K562 (cell line): Measurements from ENCODE around the gene CIAO2B. TPM values are rescaled to one million over a fixed set of nuclear protein-coding genes. Genes with fewer than 3 reads are reported as not detected.

Experiments
- ATAC-seq: fragments of 200-7000 bp; cut with Tn5 transposase; 3 replicates; pipeline ENCODE4 v1.9.1; 2020; ENCODE audit warnings: moderate library complexity
- BruUV-seq: library from RNA; stranded (reverse); fragments of 400-500 nt; replicated peaks from 2 replicates; lab custom pipeline; 2021; lab: Mats Ljungman, UMichigan
- CTCF ChIA-PET: fragments of 300-600 bp; formaldehyde crosslinking; extraction: SDS; loops from one replicate; lab custom pipeline; 2021; ENCODE audit warnings: low intra/inter-chr PET ratio; lab: Yijun Ruan, JAX
- POLR2A ChIA-PET: fragments of 300-600, 350-650 bp; sonication (Branson Sonifier 250); formaldehyde crosslinking; extraction: SDS; loops from one replicate; lab custom pipeline; 2021; ENCODE audit warnings: antibody characterized with exemption, inconsistent platforms; lab: Yijun Ruan, JAX
- DNase-seq, 4 experiments: peaks; one replicate each; pipeline versions ENCODE4 v3.0.0 to v3.0.0-alpha.2; 2011 to 2018; ENCODE audit warnings: low spot score in 3 of 4, mixed read lengths in 3 of 4; ENCODE audit errors: extremely low read depth in 1 of 4
- FAIRE-seq: peaks from 2 replicates; lab custom pipeline; 2011; peaks lifted over from hg19 to GRCh38; lab: Jason Lieb, UNC
- H2AFZ ChIP-seq: 2 replicates; pipeline ENCODE4 v1.6.0; 2011; ENCODE audit warnings: low read depth, low read length, control low read depth, inconsistent platforms
- H3K27ac ChIP-seq: fragments of 200-600 bp; 3 replicates; pipeline ENCODE4 v1.8.0; 2011; ENCODE audit warnings: low read depth, mild to moderate bottlenecking, control low read depth, inconsistent platforms, low read length, moderate library complexity, mixed read lengths; ENCODE audit errors: extremely low read depth
- H3K27me3 ChIP-seq, 2 experiments: fragments of 300-600 bp in 1 of 2; 2 replicates in 1 of 2; 3 replicates in 1 of 2; pipeline versions ENCODE4 v1.6.0 to v1.8.0; 2011; ENCODE audit warnings: inconsistent platforms in 2 of 2, low read length in 2 of 2, mild to moderate bottlenecking in 1 of 2, mixed read lengths in 1 of 2, moderate library complexity in 1 of 2; ENCODE audit not compliant: control insufficient read depth in 2 of 2, insufficient read depth in 2 of 2
- H3K36me3 ChIP-seq: fragments of 300-600 bp; 3 replicates; pipeline ENCODE4 v1.8.0; 2011; ENCODE audit warnings: mild to moderate bottlenecking, low read length, inconsistent platforms; ENCODE audit not compliant: control insufficient read depth, insufficient read depth
- H3K4me1 ChIP-seq, 2 experiments: fragments of 200-600 bp in 1 of 2; replicated peaks in 1 of 2; 2 replicates in 1 of 2; 3 replicates in 1 of 2; pipeline versions ENCODE4 v1.5.1 to v1.8.0; 2011; ENCODE audit warnings: inconsistent platforms in 2 of 2, low read length in 2 of 2, mild to moderate bottlenecking in 1 of 2, mixed read lengths in 1 of 2, moderate library complexity in 1 of 2; ENCODE audit not compliant: control insufficient read depth in 2 of 2, insufficient read depth in 2 of 2
- H3K4me2 ChIP-seq: 2 replicates; pipeline ENCODE4 v1.6.1; 2011; ENCODE audit warnings: low read length, control low read depth, inconsistent platforms, mixed read lengths; ENCODE audit not compliant: insufficient read depth
- H3K4me3 ChIP-seq: fragments of 200-600 bp; sonication (generic), shearing (Covaris generic); 2 replicates; pipeline ENCODE4 v1.5.1; 2016; ENCODE audit warnings: control low read depth, inconsistent platforms
- H3K79me2 ChIP-seq: fragments of 200-600 bp; 3 replicates; pipeline ENCODE4 v1.8.0; 2011; ENCODE audit warnings: low read length, inconsistent platforms; ENCODE audit not compliant: control insufficient read depth, insufficient read depth
- H3K9ac ChIP-seq, 2 experiments: 2 replicates each; pipeline versions ENCODE4 v1.6.0 to v1.6.1; 2011; ENCODE audit warnings: low read depth in 2 of 2, low read length in 2 of 2, control low read depth in 1 of 2, inconsistent platforms in 1 of 2, mild to moderate bottlenecking in 1 of 2, mixed read lengths in 1 of 2; ENCODE audit not compliant: insufficient read depth in 1 of 2
- H3K9me1 ChIP-seq: one replicate; pipeline ENCODE4 v1.6.0; 2011; ENCODE audit warnings: inconsistent platforms, mild to moderate bottlenecking, low read length, moderate library complexity; ENCODE audit not compliant: control insufficient read depth, insufficient read depth
- H3K9me3 ChIP-seq: replicated peaks from 2 replicates; pipeline ENCODE4 v1.5.1; 2011; ENCODE audit warnings: low read depth, low read length, inconsistent platforms; ENCODE audit not compliant: control insufficient read depth, insufficient read depth
- H4K20me1 ChIP-seq: replicated peaks from 2 replicates; pipeline ENCODE4 v1.6.1; 2011; ENCODE audit warnings: low read length, inconsistent platforms, mixed read lengths; ENCODE audit not compliant: control insufficient read depth, insufficient read depth
- ARID2 ChIP-seq: fragments of 450-650 bp; IDR thresholded peaks from 2 replicates; pipeline ENCODE4 v1.6.1; 2017; ENCODE audit warnings: antibody characterized with exemption, mild to moderate bottlenecking
- FOXA3 ChIP-seq, 2 experiments: fragments of 450-650 bp in 1 of 2; sonication (generic) in 1 of 2; formaldehyde crosslinking; IDR thresholded peaks in 1 of 2; conservative IDR thresholded peaks in 1 of 2; 2 replicates each; pipeline versions ENCODE4 v1.4.0 to v1.8.0; 2020 to 2022; ENCODE audit warnings: mild to moderate bottlenecking in 2 of 2, missing genetic modification reagents in 1 of 2
- IFI16 ChIP-seq: fragments of 250-450 bp; sonication (Bioruptor Pico); IDR thresholded peaks from 2 replicates; pipeline ENCODE4 v2.1.2; 2022; ENCODE audit warnings: mild to moderate bottlenecking, inconsistent platforms
- MEF2D ChIP-seq: conservative IDR thresholded peaks from 2 replicates; pipeline ENCODE4 v1.6.1; 2016; ENCODE audit warnings: low read depth, missing genetic modification characterization, missing compliant biosample characterization
- MYBL2 ChIP-seq, 2 experiments: fragments of 450-650 bp in 1 of 2; sonication (generic) in 1 of 2; formaldehyde crosslinking in 1 of 2; IDR thresholded peaks; 2 replicates each; pipeline versions ENCODE4 v1.6.1 to v1.8.1; 2017 to 2022; ENCODE audit warnings: borderline replicate concordance in 1 of 2, inconsistent platforms in 1 of 2, low read depth in 1 of 2, mild to moderate bottlenecking in 1 of 2, missing genetic modification reagents in 1 of 2, moderate library complexity in 1 of 2
- NFXL1 ChIP-seq: fragments of 450-650 bp; formaldehyde crosslinking; IDR thresholded peaks from 2 replicates; pipeline ENCODE4 v1.4.0; 2021; ENCODE audit warnings: mild to moderate bottlenecking
- NR2C2 ChIP-seq, 2 experiments: fragments of 200-800 bp in 1 of 2; sonication (Bioruptor generic) in 1 of 2; sonication (generic) in 1 of 2; formaldehyde crosslinking in 1 of 2; IDR thresholded peaks; 2 replicates each; pipeline versions ENCODE4 v1.6.1 to v1.8.0; 2016 to 2022; ENCODE audit warnings: mild to moderate bottlenecking in 1 of 2, missing compliant biosample characterization in 1 of 2, missing genetic modification characterization in 1 of 2, missing genetic modification reagents in 1 of 2
- NR4A1 ChIP-seq, 2 experiments: fragments of 250-450 bp in 1 of 2; fragments of 450-650 bp in 1 of 2; sonication (Bioruptor Pico) in 1 of 2; IDR thresholded peaks; 2 replicates each; pipeline versions ENCODE4 v1.4.0 to v1.6.1; 2016 to 2020; ENCODE audit warnings: mild to moderate bottlenecking in 2 of 2, missing compliant biosample characterization in 1 of 2, missing genetic modification characterization in 1 of 2, moderate library complexity in 1 of 2
- ZNF354B ChIP-seq: fragments of 250-450 bp; sonication (Bioruptor Pico); IDR thresholded peaks from 2 replicates; pipeline ENCODE4 v1.4.0; 2020
- ZNF384 ChIP-seq: IDR thresholded peaks from 2 replicates; pipeline ENCODE4 v1.6.1; 2012; ENCODE audit warnings: low read depth, low read length, improper control_type of control experiment
- WGBS: fragments of 100-300 bp; shearing (Covaris generic); methylation state at CpG from one replicate; pipeline ENCODE4 v1.1.6; 2016; ENCODE audit warnings: low coverage, mixed read lengths; ENCODE audit not compliant: insufficient coverage; ENCODE audit errors: missing lambda C conversion rate; 5-methylcytosine and 5-hydroxymethylcytosine counted together
- in situ Hi-C: fragments of 300-500 bp; cut with MboI; formaldehyde crosslinking; loops from 4 replicates; pipeline ENCODE4 v1.15.0; 2018; ENCODE audit warnings: inconsistent platforms, mixed read lengths
- intact Hi-C: fragments of 100-400 bp; cut with micrococcal nuclease; formaldehyde crosslinking; loops from 2 replicates; pipeline ENCODE4 v1.14.2; 2022
- polyA plus RNA-seq, 8 experiments: library from polyadenylated mRNA; depleted of rRNA in 4 of 8; stranded (reverse) in 5 of 8; unstranded in 3 of 8; fragments of >200 nt; fragmentation: Nextera tagmentation in 2 of 8; fragmentation: Illumina TruSeq in 1 of 8; extraction: Ambion mirVana in 2 of 8; extraction: Trizol in 1 of 8; gene quantifications; 2 replicates each; pipeline versions ENCODE4 v1.2.1 to v1.2.3, GENCODE V29; 2011 to 2014; ENCODE audit warnings: inconsistent platforms in 1 of 8, missing spikeins in 1 of 8
- total RNA-seq, 7 experiments: library from RNA; depleted of rRNA in 6 of 7; stranded (reverse); fragments of >200 nt in 6 of 7; fragmentation: Illumina TruSeq in 2 of 7; extraction: Trizol in 2 of 7; gene quantifications; 2 replicates each; pipeline versions ENCODE4 v1.2.1 to v1.2.3, GENCODE V29; 2011 to 2021; ENCODE audit warnings: low replicate concordance in 1 of 7
- TF ChIP-seq, protein P1 (sequence below): fragments of 250-450 bp; sonication (Bioruptor Pico); IDR thresholded peaks from 2 replicates; pipeline ENCODE4 v1.8.0; 2022; ENCODE audit warnings: moderate library complexity, mild to moderate bottlenecking, inconsistent platforms
- TF ChIP-seq, protein P2 (sequence below): fragments of 450-650 bp; IDR thresholded peaks from one replicate; pipeline ENCODE4 v1.6.1; 2018; ENCODE audit warnings: mild to moderate bottlenecking, moderate library complexity; ENCODE audit not compliant: partially characterized antibody
- TF ChIP-seq, protein P3 (sequence below): fragments of 150-350 bp; conservative IDR thresholded peaks from 2 replicates; pipeline ENCODE4 v1.6.1; 2014; ENCODE audit warnings: low read length

The CIAO2B gene
- total and polyA plus RNA-seq, 9 of the 15 experiments (the other 6 are each of a cell fraction or from before 2014, with no cell fraction given) = 86.8 to 182 (median 113) TPM

DNA sequence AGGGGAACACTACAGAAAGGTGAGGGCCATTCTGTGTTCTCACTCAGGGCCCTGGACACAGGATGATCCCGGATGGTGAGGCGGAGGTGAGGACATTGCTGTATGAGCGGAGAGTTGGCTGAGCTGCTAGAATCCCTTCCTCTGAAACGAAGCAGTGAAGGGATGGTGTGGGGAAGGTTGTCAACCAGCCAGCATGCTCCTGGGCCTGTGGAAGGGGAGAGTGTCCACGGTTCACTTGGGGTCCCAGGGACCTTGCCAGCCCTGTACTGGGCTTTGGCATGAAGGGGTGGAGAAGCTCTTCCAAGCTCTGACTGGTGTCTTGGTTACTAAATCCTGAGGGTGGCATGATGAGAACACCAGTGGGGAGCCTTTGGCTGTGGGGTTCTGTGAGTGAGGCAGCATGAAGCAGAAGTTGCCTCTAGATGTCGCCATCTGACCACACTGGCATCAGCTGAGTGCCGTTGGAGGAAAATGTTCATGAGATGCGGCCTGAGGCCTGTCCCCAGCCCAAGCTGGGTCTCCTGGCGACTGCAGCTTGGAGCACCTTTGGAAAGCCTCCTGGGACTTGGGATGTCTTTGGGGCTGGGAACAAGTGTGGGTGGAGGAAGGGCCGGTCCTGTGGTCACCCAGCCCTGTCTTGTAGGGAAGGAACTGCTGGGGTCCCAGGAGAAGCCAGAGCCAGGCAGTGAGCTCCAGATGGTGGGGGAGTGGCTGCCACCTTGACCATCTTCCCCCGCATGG lies 39.1 kb downstream of the CIAO2B start:
- Histone ChIP-seq H3K4me2 (no peak overlapping the region), H3K27me3 (no peaks in the 10 kb centered on the region), H4K20me1 (no peaks in the 10 kb centered on the region), H3K79me2 (no peaks in the 10 kb centered on the region), H3K4me3 (no peak overlapping the region), H3K27ac (no peak overlapping the region), H3K36me3 (peaks cover 10% of the 10 kb centered on the region; the same call in 1 of the 3 replicates), H3K9ac (peak overlapping the region in 1 of 2 experiments; percentile 75; a peak in 2 of 4 replicates), H2AFZ (peak overlapping the region; percentile 38; the same call in 1 of the 2 replicates), H3K9me3 (no peaks in the 10 kb centered on the region), H3K9me1 (no peaks in the 10 kb centered on the region), H3K4me1 (peaks cover 14 to 23% of the 10 kb centered on the region in 2 experiments)
- peak; percentile 87 for ATAC-seq
- CTCF ChIA-PET = interaction anchor here (0.6 to 4.3 kb wide), 6 partner anchors 30 to 84 kb away, joined by 3 to 41 read pairs (median 4); partner anchors contain the start of genes CES2 and RRAD
- FAIRE-seq = peak; percentile 94
- intact Hi-C loops (loop anchor here (1.0 to 5.0 kb wide), 3 partner anchors 33 to 122 kb away; no protein-coding TSS in a partner anchor), in situ Hi-C loops (loop anchor here (5.0 kb wide), 1 partner anchor 37 kb away; the partner anchor contains the start of gene CIAO2B)
- BruUV-seq = no TSS peak
- DNase-seq = peak; percentile 57 to 88 (median 64)
- WGBS = 11% methylated on average over 10 of the region's 11 CpGs
- POLR2A ChIA-PET = interaction anchor here (0.6 to 3.0 kb wide), 4 partner anchors 15 to 281 kb away, joined by 3 to 15 read pairs (median 3); partner anchors contain the start of gene PDP2
- no peak for TF ChIP-seq FOXA3 (CRISPR knock-in tag; conservative IDR thresholded peaks at IDR 0.05 in 1 of 2, IDR thresholded peaks at IDR 0.05 in 1 of 2)
- no peak for TF ChIP-seq IFI16 (CRISPR knock-in tag)
- TF ChIP-seq MYBL2 (IDR thresholded peaks at IDR 0.05; ENCODE audit: low read depth) = no peak
- no peak for TF ChIP-seq MYBL2 (CRISPR knock-in tag; IDR thresholded peaks at IDR 0.05; ENCODE audit: borderline replicate concordance)
- TF ChIP-seq MEF2D (tag) = no peak
- no peak for TF ChIP-seq NFXL1
- TF ChIP-seq, protein P1, sequence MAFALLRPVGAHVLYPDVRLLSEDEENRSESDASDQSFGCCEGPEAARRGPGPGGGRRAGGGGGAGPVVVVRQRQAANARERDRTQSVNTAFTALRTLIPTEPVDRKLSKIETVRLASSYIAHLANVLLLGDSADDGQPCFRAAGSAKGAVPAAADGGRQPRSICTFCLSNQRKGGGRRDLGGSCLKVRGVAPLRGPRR (CRISPR knock-in tag) = no peak
- no peak for TF ChIP-seq NR2C2 (CRISPR knock-in tag; IDR thresholded peaks at IDR 0.05)
- TF ChIP-seq NR2C2 (tag; IDR thresholded peaks at IDR 0.05) = no peak
- no peak for TF ChIP-seq ZNF354B
- TF ChIP-seq ARID2 = peak; percentile 91
- no peak for TF ChIP-seq NR4A1 (CRISPR knock-in tag; IDR thresholded peaks at IDR 0.05)
- no peak for TF ChIP-seq NR4A1 (tag; IDR thresholded peaks at IDR 0.05)
- TF ChIP-seq ZNF384 = 0 out of 2 replicates have a peak, but pooled peaks have one; percentile 15
- TF ChIP-seq, protein P2, sequence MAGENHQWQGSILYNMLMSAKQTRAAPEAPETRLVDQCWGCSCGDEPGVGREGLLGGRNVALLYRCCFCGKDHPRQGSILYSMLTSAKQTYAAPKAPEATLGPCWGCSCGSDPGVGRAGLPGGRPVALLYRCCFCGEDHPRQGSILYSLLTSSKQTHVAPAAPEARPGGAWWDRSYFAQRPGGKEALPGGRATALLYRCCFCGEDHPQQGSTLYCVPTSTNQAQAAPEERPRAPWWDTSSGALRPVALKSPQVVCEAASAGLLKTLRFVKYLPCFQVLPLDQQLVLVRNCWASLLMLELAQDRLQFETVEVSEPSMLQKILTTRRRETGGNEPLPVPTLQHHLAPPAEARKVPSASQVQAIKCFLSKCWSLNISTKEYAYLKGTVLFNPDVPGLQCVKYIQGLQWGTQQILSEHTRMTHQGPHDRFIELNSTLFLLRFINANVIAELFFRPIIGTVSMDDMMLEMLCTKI = no peak
- TF ChIP-seq, protein P3, sequence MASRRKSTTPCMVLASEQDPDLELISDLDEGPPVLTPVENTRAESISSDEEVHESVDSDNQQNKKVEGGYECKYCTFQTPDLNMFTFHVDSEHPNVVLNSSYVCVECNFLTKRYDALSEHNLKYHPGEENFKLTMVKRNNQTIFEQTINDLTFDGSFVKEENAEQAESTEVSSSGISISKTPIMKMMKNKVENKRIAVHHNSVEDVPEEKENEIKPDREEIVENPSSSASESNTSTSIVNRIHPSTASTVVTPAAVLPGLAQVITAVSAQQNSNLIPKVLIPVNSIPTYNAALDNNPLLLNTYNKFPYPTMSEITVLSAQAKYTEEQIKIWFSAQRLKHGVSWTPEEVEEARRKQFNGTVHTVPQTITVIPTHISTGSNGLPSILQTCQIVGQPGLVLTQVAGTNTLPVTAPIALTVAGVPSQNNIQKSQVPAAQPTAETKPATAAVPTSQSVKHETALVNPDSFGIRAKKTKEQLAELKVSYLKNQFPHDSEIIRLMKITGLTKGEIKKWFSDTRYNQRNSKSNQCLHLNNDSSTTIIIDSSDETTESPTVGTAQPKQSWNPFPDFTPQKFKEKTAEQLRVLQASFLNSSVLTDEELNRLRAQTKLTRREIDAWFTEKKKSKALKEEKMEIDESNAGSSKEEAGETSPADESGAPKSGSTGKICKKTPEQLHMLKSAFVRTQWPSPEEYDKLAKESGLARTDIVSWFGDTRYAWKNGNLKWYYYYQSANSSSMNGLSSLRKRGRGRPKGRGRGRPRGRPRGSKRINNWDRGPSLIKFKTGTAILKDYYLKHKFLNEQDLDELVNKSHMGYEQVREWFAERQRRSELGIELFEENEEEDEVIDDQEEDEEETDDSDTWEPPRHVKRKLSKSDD = no peak
